Smooth muscle cell of the brain vasculature (primary cell): ENCODE results near the gene YPEL3.

Source experiments
- DNase-seq: peaks from one replicate; pipeline ENCODE4 v3.0.0-alpha.2; 2012; ENCODE audit warnings: low read depth, low spot score

YPEL3 gene

GRCh38 chr16:30069611-30070462 is 26.2 kb downstream of the YPEL3 start:
- no peak for DNase-seq

- no peak for DNase-seq
Observed at GRCh38 chr16:30068750-30069610, 27.0 kb downstream of the YPEL3 start.

- DNase-seq, result no peak
Observed at GRCh38 chr16:30068333-30068732, 27.7 kb downstream of the YPEL3 start.

GRCh38 chr16:30067584-30067916 is 28.5 kb downstream of the YPEL3 start:
- DNase-seq, result no peak

GRCh38 chr16:30066761-30067583 is 29.0 kb downstream of the YPEL3 start:
- DNase-seq, result no peak

GRCh38 chr16:30065943-30066760 is 29.9 kb downstream of the YPEL3 start:
- DNase-seq, result no peak

- peak; percentile 99 for DNase-seq
Observed at GRCh38 chr16:30065102-30065942, 30.7 kb downstream of the YPEL3 start, which contains the start of gene ALDOA. ALDOA (plus strand) TSS chr16:30065760; CDS start chr16:30066898, 1,138 bp downstream.

- DNase-seq, result no peak
Observed at GRCh38 chr16:30064729-30065101, 31.3 kb downstream of the YPEL3 start.

- DNase-seq, result no peak
Observed at GRCh38 chr16:30063893-30064728, 31.9 kb downstream of the YPEL3 start.

GRCh38 chr16:30063278-30063892 is 32.6 kb downstream of the YPEL3 start:
- DNase-seq, result no peak

GRCh38 chr16:30060836-30061554 is 35.0 kb downstream of the YPEL3 start:
- no peak for DNase-seq

- DNase-seq, result no peak
Observed at GRCh38 chr16:30060346-30060745, 35.7 kb downstream of the YPEL3 start.

- DNase-seq, result no peak
Observed at GRCh38 chr16:30054959-30055553, 41.0 kb downstream of the YPEL3 start.

- DNase-seq, result no peak
Observed at GRCh38 chr16:30054451-30054850, 41.6 kb downstream of the YPEL3 start.

GRCh38 chr16:30053376-30054015 is 42.5 kb downstream of the YPEL3 start:
- DNase-seq, result no peak

- peak; percentile 55 for DNase-seq
Observed at GRCh38 chr16:30052671-30053372, 43.2 kb downstream of the YPEL3 start.
